H1 (cell line): Measurements from ENCODE around the gene FRG2. TPM values are rescaled to one million over a fixed set of nuclear protein-coding genes. Genes with fewer than 3 reads are reported as not detected.

Experiments
- polyA plus RNA-seq, 7 experiments: library from polyadenylated mRNA; depleted of rRNA in 3 of 7; stranded (reverse) in 5 of 7; unstranded in 2 of 7; fragments of >200 nt in 5 of 7; fragments of 200-250 nt in 2 of 7; gene quantifications; 1 replicate in 5 of 7; 2 replicates in 1 of 7; 4 replicates in 1 of 7; pipeline versions ENCODE4 v1.2.1 to v1.2.3, GENCODE V29; 2011 to 2013; ENCODE audit warnings: missing spikeins in 2 of 7, mixed read lengths in 2 of 7
- small RNA-seq: library from polyadenylated mRNA; stranded (forward); fragments of <200 nt; extraction: miRNeasy Mini kit (QIAGEN cat#:217004); gene quantifications from one replicate; pipeline ENCODE3, GENCODE V24; 2013; ENCODE audit not compliant: insufficient read depth
- total RNA-seq: library from RNA; stranded (reverse); fragmentation: NEBNext Ultra II Directional; extraction: Animal tissue kit (Norgen Biotek cat#: 25700); gene quantifications from 2 replicates; pipeline ENCODE4 v1.2.1, GENCODE V29; 2021

Gene FRG2
- total and polyA plus RNA-seq, 2 of the 8 experiments (the other 6 are each of a cell fraction or from before 2014, with no cell fraction given) = not detected

Small RNA genes within 50 kb of the gene (small RNA-seq; reads per million reads assigned to genes)
- not detected for gene RNA5SP174
- not detected for gene RNA5SP175

Other genes starting within 250 kb of the FRG2 start
- 31.8 and 35.5 TPM in 2 replicates for gene FRG1, start 86.4 kb downstream of the FRG2 start, total RNA-seq
- gene FRG1, start 86.4 kb downstream of the FRG2 start, polyA plus RNA-seq (2011; rRNA removed) = 5.0 and 6.2 TPM in 2 replicates
- gene DBET, start 37.2 kb upstream of the FRG2 start, total RNA-seq = not detected in 2 replicates
- gene DBET, start 37.2 kb upstream of the FRG2 start, polyA plus RNA-seq (2011; rRNA removed) = not detected in 2 replicates
- gene DUX4, start 146.5 kb upstream of the FRG2 start, total RNA-seq = not detected in 2 replicates
- gene DUX4, start 146.5 kb upstream of the FRG2 start, polyA plus RNA-seq (2011; rRNA removed) = not detected in 2 replicates